ENCODE results near the gene TPP2. TPM values are rescaled to one million over a fixed set of nuclear protein-coding genes. Genes with fewer than 3 reads are reported as not detected.

TPP2 gene
- total RNA-seq, 3 donors from 2014 or later, result 50.2 to 62.9 (median 51.8) TPM

GRCh38 chr13:102657630-102658029 is 60.8 kb downstream of the TPP2 start:
- no peak for TF ChIP-seq POLR2A (IDR thresholded peaks at IDR 0.05)
- TF ChIP-seq POLR2AphosphoS5 (IDR thresholded peaks at IDR 0.05), result no peak
- TF ChIP-seq CTCF (IDR thresholded peaks at IDR 0.05), result no peak
- intact Hi-C loops (cut with DNase I; ENCODE audit: low total_unique reads), result no loop called here
- Histone ChIP-seq H3K4me3 (no peak overlapping the region), H3K27ac (no peak overlapping the region), H3K4me1 (no peaks in the 10 kb centered on the region), H3K36me3 (no peaks in the 10 kb centered on the region), H3K9me3 (no peaks in the 10 kb centered on the region), H3K27me3 (no peaks in the 10 kb centered on the region)
- DNase-seq (ENCODE audit: low spot score in 2 of 2), result no peak

GRCh38 chr13:102658660-102659059 is 61.9 kb downstream of the TPP2 start:
- Histone ChIP-seq H3K4me3 (no peak overlapping the region), H3K27ac (no peak overlapping the region), H3K36me3 (no peaks in the 10 kb centered on the region), H3K27me3 (no peaks in the 10 kb centered on the region), H3K9me3 (no peaks in the 10 kb centered on the region), H3K4me1 (no peaks in the 10 kb centered on the region)
- DNase-seq (ENCODE audit: low spot score in 2 of 2), result no peak
- TF ChIP-seq POLR2AphosphoS5 (IDR thresholded peaks at IDR 0.05) (no peak), CTCF (IDR thresholded peaks at IDR 0.05) (no peak), POLR2A (IDR thresholded peaks at IDR 0.05) (no peak)
- intact Hi-C loops (cut with DNase I; ENCODE audit: low total_unique reads), result no loop called here

- TF ChIP-seq CTCF (IDR thresholded peaks at IDR 0.05) (no peak), POLR2A (IDR thresholded peaks at IDR 0.05) (no peak), POLR2AphosphoS5 (IDR thresholded peaks at IDR 0.05) (no peak)
- H3K27ac ChIP-seq, result no peak overlapping the region
- H3K27me3 ChIP-seq, result no peaks in the 10 kb centered on the region
- H3K4me1 ChIP-seq, result no peaks in the 10 kb centered on the region
- peaks cover under 1% of the 10 kb centered on the region for H3K36me3 ChIP-seq
- no peaks in the 10 kb centered on the region for H3K9me3 ChIP-seq
- no peak for DNase-seq (ENCODE audit: low spot score in 2 of 2)
- intact Hi-C loops (cut with DNase I; ENCODE audit: low total_unique reads), result no loop called here
- H3K4me3 ChIP-seq, result no peak overlapping the region
These were observed 62.5 kb downstream of the TPP2 start for GRCh38 chr13:102659168-102659713.

- H3K27me3 ChIP-seq, result no peaks in the 10 kb centered on the region
- no peak overlapping the region for H3K27ac ChIP-seq
- TF ChIP-seq POLR2AphosphoS5 (IDR thresholded peaks at IDR 0.05), result no peak
- TF ChIP-seq CTCF (IDR thresholded peaks at IDR 0.05), result no peak
- TF ChIP-seq POLR2A (IDR thresholded peaks at IDR 0.05), result no peak
- peaks cover 0 to 15% of the 10 kb centered on the region in 2 donors for H3K9me3 ChIP-seq
- H3K4me1 ChIP-seq, result no peaks in the 10 kb centered on the region
- intact Hi-C loops (cut with DNase I; ENCODE audit: low total_unique reads), result no loop called here
- peaks cover 11% of the 10 kb centered on the region for H3K36me3 ChIP-seq
- no peak overlapping the region for H3K4me3 ChIP-seq
- DNase-seq (ENCODE audit: low spot score in 2 of 2), result no peak
These were observed 70.2 kb downstream of the TPP2 start for GRCh38 chr13:102667023-102667422.

GRCh38 chr13:102667911-102668310 is 71.1 kb downstream of the TPP2 start:
- H3K36me3 ChIP-seq, result peaks cover 16% of the 10 kb centered on the region
- TF ChIP-seq POLR2AphosphoS5 (IDR thresholded peaks at IDR 0.05) (no peak), POLR2A (IDR thresholded peaks at IDR 0.05) (no peak)
- peaks cover 0 to 15% of the 10 kb centered on the region in 2 donors for H3K9me3 ChIP-seq
- no peaks in the 10 kb centered on the region for H3K4me1 ChIP-seq
- DNase-seq (ENCODE audit: low spot score in 2 of 2), result no peak
- H3K4me3 ChIP-seq, result no peak overlapping the region
- intact Hi-C loops (cut with DNase I; ENCODE audit: low total_unique reads), result no loop called here
- no peak overlapping the region for H3K27ac ChIP-seq
- no peaks in the 10 kb centered on the region for H3K27me3 ChIP-seq

GRCh38 chr13:102670130-102670529 is 73.3 kb downstream of the TPP2 start:
- no peak for DNase-seq (ENCODE audit: low spot score in 2 of 2)
- TF ChIP-seq POLR2AphosphoS5 (IDR thresholded peaks at IDR 0.05) (no peak), CTCF (IDR thresholded peaks at IDR 0.05) (no peak), POLR2A (IDR thresholded peaks at IDR 0.05) (no peak)
- Histone ChIP-seq H3K36me3 (peaks cover 8% of the 10 kb centered on the region), H3K27me3 (no peaks in the 10 kb centered on the region), H3K27ac (no peak overlapping the region), H3K9me3 (peaks cover 0 to 15% of the 10 kb centered on the region in 2 donors), H3K4me3 (no peak overlapping the region), H3K4me1 (no peaks in the 10 kb centered on the region)
- intact Hi-C loops (cut with DNase I; ENCODE audit: low total_unique reads), result no loop called here

Data from breast epithelium (tissue), 4 donors.